HUDEP-2 (cell line): ENCODE measurements around the gene TTC28.
A peak's percentile ranks its signal among the peaks of the same experiment; 100 is the strongest.
"Not testable (repeated sequence)": the region's sequence is repeated elsewhere in the genome, so short reads cannot be mapped to it uniquely, and the experiment has no call there.

Source experiments
- DNase-seq, 76 experiments: peaks; one replicate each; lab custom pipeline; 2025; ENCODE audit not compliant: unreplicated experiment in 76 of 76; lab: John Stamatoyannopoulos, UW

Gene TTC28

GRCh38 chr22:28609921-28610320, 69.7 kb downstream of the TTC28 start:
- peak in 61 of 76 experiments; percentile 4 to 81 (median 48) for DNase-seq

- no peak for DNase-seq
Measured at GRCh38 chr22:28608546-28608945, 71.1 kb downstream of the TTC28 start.

- DNase-seq = no peak
Measured at GRCh38 chr22:28607795-28608194, 71.8 kb downstream of the TTC28 start.

- DNase-seq = no peak
Measured at GRCh38 chr22:28604966-28605761, 74.5 kb downstream of the TTC28 start.

- no peak for DNase-seq
Measured at GRCh38 chr22:28601915-28602314, 77.7 kb downstream of the TTC28 start.

- peak in 27 of 76 experiments; percentile 4 to 55 (median 25) for DNase-seq
Measured at GRCh38 chr22:28600546-28601143, 79.0 kb downstream of the TTC28 start.

DNA sequence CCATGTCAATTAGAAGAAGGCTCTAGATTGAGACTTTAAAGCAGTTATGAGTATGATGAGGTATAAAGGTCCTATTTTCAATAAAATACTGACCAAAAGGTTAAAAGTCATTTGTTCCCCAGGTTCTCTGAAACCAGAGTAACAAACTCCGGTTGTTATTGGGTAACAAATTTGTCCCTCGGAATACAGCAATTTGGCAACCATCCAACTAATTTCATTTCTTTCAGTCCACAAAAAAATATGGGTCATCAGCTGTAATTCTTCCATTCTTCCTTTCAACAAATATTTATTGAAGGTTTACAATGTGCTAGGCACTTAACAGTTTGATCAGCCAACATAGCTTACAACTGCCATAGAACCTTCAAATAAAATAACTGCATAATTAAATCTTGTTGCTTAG, 79.9 kb downstream of the TTC28 start:
- no peak for DNase-seq

DNA sequence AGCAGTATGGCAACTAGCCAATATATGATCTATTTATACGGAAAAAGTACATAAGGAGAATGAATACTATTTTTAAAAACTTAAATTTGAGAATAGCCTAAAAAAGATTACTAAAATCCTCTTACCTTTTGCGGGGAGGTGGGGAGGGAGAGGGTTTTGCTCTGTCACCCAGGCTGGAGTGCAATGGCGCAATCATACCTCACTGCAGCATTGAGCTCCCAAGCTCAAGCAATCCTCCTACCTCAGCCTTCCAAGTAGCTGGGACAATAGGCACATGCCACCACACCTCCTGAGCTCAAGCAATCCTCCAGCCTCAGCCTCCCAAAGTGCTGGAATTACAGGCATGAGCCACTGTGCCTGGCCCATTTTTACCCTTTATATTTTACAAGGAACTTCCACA, 82.0 kb downstream of the TTC28 start:
- DNase-seq = no peak

- peak in 29 of 76 experiments; percentile 1 to 59 (median 35) for DNase-seq
Measured at GRCh38 chr22:28594797-28595462, 84.7 kb downstream of the TTC28 start.

- DNase-seq = no peak
Measured at GRCh38 chr22:28594076-28594796, 85.4 kb downstream of the TTC28 start.

GRCh38 chr22:28593299-28593698, 86.3 kb downstream of the TTC28 start:
- no peak for DNase-seq

- no peak for DNase-seq
Measured at GRCh38 chr22:28589102-28589750, 90.4 kb downstream of the TTC28 start.

DNA sequence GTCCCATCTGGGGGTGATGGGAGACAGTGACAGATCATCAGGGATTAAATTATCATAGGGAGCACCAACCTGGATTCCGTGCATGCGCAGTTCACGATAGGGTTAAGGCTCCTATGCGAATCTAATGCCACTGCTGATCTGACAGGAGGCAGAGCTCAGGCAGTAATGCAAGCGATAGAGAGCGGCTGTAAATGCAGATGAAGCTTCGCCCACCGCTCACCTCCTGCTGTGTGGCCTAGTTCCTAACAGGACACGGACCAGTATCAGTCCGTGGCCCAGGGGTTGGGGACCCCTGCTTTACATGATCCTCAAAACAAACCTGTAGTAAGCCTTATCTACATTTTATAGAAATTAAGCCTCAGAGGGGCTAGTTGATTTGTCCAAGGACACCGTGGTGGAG, 94.3 kb downstream of the TTC28 start:
- no peak for DNase-seq

DNA sequence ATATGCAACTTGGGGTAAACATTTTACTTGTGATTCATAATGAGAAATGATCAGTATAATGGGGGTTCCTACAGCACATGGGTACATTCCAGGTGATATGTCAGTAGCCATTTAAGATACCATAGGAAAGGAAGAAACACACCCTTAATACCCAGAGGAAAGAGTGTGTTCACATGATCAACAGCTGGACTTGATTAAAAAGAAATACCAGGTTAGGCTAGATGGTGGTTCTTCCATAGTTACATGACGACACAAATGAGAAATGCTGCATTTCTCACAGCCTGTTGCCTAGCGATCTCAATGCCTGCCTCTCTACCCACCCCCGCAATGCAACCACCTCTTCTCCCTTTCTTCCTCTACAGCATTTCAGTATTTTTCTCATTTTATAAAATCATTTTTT, 96.8 kb downstream of the TTC28 start:
- DNase-seq = no peak

DNA sequence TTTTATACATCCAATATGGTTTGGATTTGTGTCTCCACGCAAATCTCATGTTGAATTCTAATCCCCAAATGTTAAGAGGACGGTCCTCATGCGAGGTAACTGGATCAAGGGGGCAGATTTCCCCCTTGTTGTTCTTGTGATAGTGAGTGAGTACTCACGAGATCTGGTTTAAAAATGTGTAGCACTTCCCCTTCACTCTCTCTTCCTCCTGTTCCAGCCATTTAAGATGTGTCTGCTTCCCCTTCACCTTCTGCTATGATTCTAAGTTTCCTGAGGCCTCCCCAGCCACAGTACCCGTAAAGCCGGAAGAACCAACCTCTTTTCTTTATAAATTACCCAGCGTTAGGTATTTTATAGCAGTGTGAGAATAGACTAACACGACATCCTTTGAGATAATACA, 98.6 kb downstream of the TTC28 start:
- DNase-seq = no peak

- no peak for DNase-seq
Measured at GRCh38 chr22:28576162-28576561, 103.5 kb downstream of the TTC28 start.

- no peak for DNase-seq
Measured at GRCh38 chr22:28574159-28574788, 105.4 kb downstream of the TTC28 start.

- DNase-seq = no peak
Measured at GRCh38 chr22:28570696-28571373, 108.8 kb downstream of the TTC28 start.

GRCh38 chr22:28568974-28569373, 110.7 kb downstream of the TTC28 start:
- not testable (repeated sequence) for DNase-seq

DNA sequence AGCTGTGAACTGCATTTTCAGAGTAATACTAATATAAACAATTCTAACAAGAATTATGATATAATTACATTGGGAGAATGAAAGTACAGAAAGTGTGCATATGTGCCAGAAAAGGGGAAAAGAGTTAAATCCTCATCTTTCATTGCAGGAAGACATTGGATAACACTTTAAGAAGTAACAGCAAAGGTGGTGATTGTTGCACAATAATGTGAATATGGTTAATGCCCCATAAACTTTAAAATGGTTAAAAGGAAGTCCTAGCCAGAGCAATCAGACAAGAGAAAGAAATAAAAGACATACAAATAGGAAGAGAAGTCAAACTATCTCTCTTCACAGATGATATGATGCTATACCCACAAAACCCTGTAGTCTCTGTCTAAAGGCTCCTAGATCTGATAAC, 111.5 kb downstream of the TTC28 start:
- no peak for DNase-seq
